A549 (cell line): ENCODE data around the gene CASP7. TPM values are rescaled to one million over a fixed set of nuclear protein-coding genes. Genes with fewer than 3 reads are reported as not detected.

Experiments
- ATAC-seq, 2 experiments: fragments of 200-7000 bp in 1 of 2; fragments of >200 bp in 1 of 2; cut with Nextera tagmentation in 1 of 2; cut with Tn5 transposase in 1 of 2; 3 replicates each; pipeline versions ENCODE4 v1.8.0 to v1.9.1; 2018 to 2020; ENCODE audit warnings: mild to moderate bottlenecking in 1 of 2, moderate library complexity in 1 of 2
- CTCF ChIA-PET: fragments of 300-600 bp; sonication (Branson Sonifier 250); formaldehyde crosslinking; extraction: SDS; loops from one replicate; lab custom pipeline; 2021; ENCODE audit warnings: antibody characterized with exemption, inconsistent platforms; lab: Yijun Ruan, JAX
- POLR2A ChIA-PET: fragments of 350-600 bp; formaldehyde crosslinking; extraction: SDS; loops from one replicate; lab custom pipeline; 2021; ENCODE audit warnings: antibody characterized with exemption, inconsistent platforms; lab: Yijun Ruan, JAX
- DNase-seq, 2 experiments: peaks; one replicate each; pipeline versions ENCODE4 v3.0.0 to v3.0.0-alpha.2; 2011 to 2016; ENCODE audit warnings: low read depth in 1 of 2, low spot score in 1 of 2
- FAIRE-seq: peaks from 2 replicates; lab custom pipeline; 2011; peaks lifted over from hg19 to GRCh38; lab: Jason Lieb, UNC
- H3K27ac ChIP-seq, 2 experiments: fragments of >200 bp; sonication (Bioruptor Twin); formaldehyde crosslinking; 3 replicates each; pipeline ENCODE4 v1.5.1; 2016 to 2017
- H3K4me1 ChIP-seq: fragments of >200 bp; sonication (Bioruptor Twin); formaldehyde crosslinking; 3 replicates; pipeline ENCODE4 v1.6.1; 2016
- H3K4me2 ChIP-seq: fragments of >200 bp; sonication (Bioruptor Twin); formaldehyde crosslinking; 3 replicates; pipeline ENCODE4 v1.6.1; 2016
- H3K4me3 ChIP-seq: fragments of >200 bp; sonication (Bioruptor Twin); formaldehyde crosslinking; 3 replicates; pipeline ENCODE4 v1.5.1; 2016
- H3K9me3 ChIP-seq: fragments of >200 bp; sonication (Bioruptor Twin); formaldehyde crosslinking; 3 replicates; pipeline ENCODE4 v1.6.1; 2016
- BHLHE40 ChIP-seq: IDR thresholded peaks from 2 replicates; pipeline ENCODE4 v1.6.1; 2012; ENCODE audit warnings: low read depth, low read length, inconsistent platforms
- CBX2 ChIP-seq: fragments of 200-600 bp; sonication (generic); IDR thresholded peaks from 2 replicates; pipeline ENCODE4 v1.6.1; 2016; ENCODE audit warnings: low read depth, mild to moderate bottlenecking, borderline replicate concordance
- CBX8 ChIP-seq: fragments of 200-600 bp; sonication (generic); IDR thresholded peaks from 2 replicates; pipeline ENCODE4 v1.6.1; 2016
- EHF ChIP-seq: fragments of 250-450 bp; sonication (Bioruptor Pico); IDR thresholded peaks from 2 replicates; pipeline ENCODE4 v1.5.0; 2020; ENCODE audit warnings: mild to moderate bottlenecking
- EHMT2 ChIP-seq: fragments of 200-600 bp; sonication (generic); IDR thresholded peaks from 2 replicates; pipeline ENCODE4 v1.6.1; 2016; ENCODE audit warnings: antibody characterized with exemption, low read depth, mild to moderate bottlenecking, moderate library complexity
- EP300 ChIP-seq, 2 experiments: fragments of >200 bp; sonication (Bioruptor Twin); formaldehyde crosslinking; IDR thresholded peaks; 2 replicates in 1 of 2; 3 replicates in 1 of 2; pipeline ENCODE4 v1.6.1; 2016 to 2017
- FOSB ChIP-seq: fragments of 250-450 bp; sonication (Bioruptor Pico); IDR thresholded peaks from 2 replicates; pipeline ENCODE4 v1.5.0; 2020; ENCODE audit warnings: mild to moderate bottlenecking, moderate library complexity
- FOSL2 ChIP-seq, 2 experiments: fragments of 450-650 bp in 1 of 2; fragments of >200 bp in 1 of 2; sonication (Bioruptor Twin) in 1 of 2; formaldehyde crosslinking; IDR thresholded peaks; 2 replicates each; pipeline versions ENCODE4 v1.5.0 to v1.6.1; 2016 to 2020; ENCODE audit warnings: mild to moderate bottlenecking in 1 of 2, moderate library complexity in 1 of 2
- HEYL ChIP-seq: fragments of 250-450 bp; sonication (Bioruptor Pico); IDR thresholded peaks from 2 replicates; pipeline ENCODE4 v1.8.0; 2021; ENCODE audit warnings: mild to moderate bottlenecking, moderate library complexity
- HOXB13 ChIP-seq: fragments of 250-450 bp; sonication (Bioruptor Pico); IDR thresholded peaks from 2 replicates; pipeline ENCODE4 v1.5.0; 2020; ENCODE audit warnings: low read depth, mild to moderate bottlenecking, moderate library complexity
- HOXB5 ChIP-seq: fragments of 250-450 bp; sonication (Bioruptor Pico); IDR thresholded peaks from 2 replicates; pipeline ENCODE4 v1.5.0; 2020; ENCODE audit warnings: mild to moderate bottlenecking, moderate library complexity
- MAFK ChIP-seq: fragments of 450-650 bp; IDR thresholded peaks from 2 replicates; pipeline ENCODE4 v1.6.1; 2014; ENCODE audit not compliant: partially characterized antibody
- NR3C1 ChIP-seq: fragments of >200 bp; sonication (Bioruptor Twin); formaldehyde crosslinking; IDR thresholded peaks from 3 replicates; pipeline ENCODE4 v1.6.1; 2017
- PHF8 ChIP-seq: fragments of 200-600 bp; sonication (generic); IDR thresholded peaks from 2 replicates; pipeline ENCODE4 v1.6.1; 2016; ENCODE audit warnings: low read depth, mild to moderate bottlenecking, antibody characterized with exemption, moderate library complexity, borderline replicate concordance
- RFX5 ChIP-seq: fragments of 450-650 bp; IDR thresholded peaks from 2 replicates; pipeline ENCODE4 v1.7.1; 2014; ENCODE audit warnings: antibody characterized with exemption, mild to moderate bottlenecking, moderate library complexity
- ZC3H11A ChIP-seq: fragments of 450-650 bp; IDR thresholded peaks from 2 replicates; pipeline ENCODE4 v1.6.1; 2014; ENCODE audit warnings: antibody characterized with exemption, mild to moderate bottlenecking
- ZFP36 ChIP-seq: fragments of 450-650 bp; IDR thresholded peaks from 2 replicates; pipeline ENCODE4 v1.6.1; 2014; ENCODE audit warnings: borderline replicate concordance; ENCODE audit not compliant: partially characterized antibody
- ZSCAN20 ChIP-seq: fragments of 250-450 bp; sonication (Bioruptor Pico); IDR thresholded peaks from 2 replicates; pipeline ENCODE4 v1.8.0; 2022; ENCODE audit warnings: mild to moderate bottlenecking, moderate library complexity
- WGBS: methylation state at CpG from one replicate; pipeline ENCODE4 v1.1.6; 2017; ENCODE audit errors: missing lambda C conversion rate; 5-methylcytosine and 5-hydroxymethylcytosine counted together
- polyA plus RNA-seq, 4 experiments: library from polyadenylated mRNA; depleted of rRNA in 3 of 4; stranded (reverse); fragments of >200 nt; fragmentation: RNase III in 1 of 4; extraction: RNeasy Plus Mini Kit Qiagen cat#74134 plus additional on column Dnase treatment in 1 of 4; gene quantifications; 2 replicates in 3 of 4; 3 replicates in 1 of 4; pipeline ENCODE4 v1.2.3, GENCODE V29; 2011 to 2017
- TF ChIP-seq, protein P1 (sequence below): fragments of 200-600 bp; sonication (generic); IDR thresholded peaks from 2 replicates; pipeline ENCODE4 v1.6.1; 2016; ENCODE audit warnings: antibody characterized with exemption, mild to moderate bottlenecking, moderate library complexity
- TF ChIP-seq, protein P2 (sequence below): fragments of >200 bp; sonication (Bioruptor Twin); formaldehyde crosslinking; IDR thresholded peaks from 3 replicates; pipeline ENCODE4 v1.6.1; 2016
- TF ChIP-seq, protein P3 (sequence below): fragments of 450-650 bp; IDR thresholded peaks from 2 replicates; pipeline ENCODE4 v1.6.1; 2014; ENCODE audit warnings: antibody characterized with exemption
- TF ChIP-seq, protein P4 (sequence below): fragments of 250-450 bp; sonication (Bioruptor Pico); IDR thresholded peaks from 2 replicates; pipeline ENCODE4 v1.5.0; 2021; ENCODE audit warnings: mild to moderate bottlenecking, moderate library complexity, borderline replicate concordance

Gene CASP7
- polyA plus RNA-seq, 2 of the 4 experiments (the other 2 are of a cell fraction) = 22.6 to 29.7 TPM

DNA sequence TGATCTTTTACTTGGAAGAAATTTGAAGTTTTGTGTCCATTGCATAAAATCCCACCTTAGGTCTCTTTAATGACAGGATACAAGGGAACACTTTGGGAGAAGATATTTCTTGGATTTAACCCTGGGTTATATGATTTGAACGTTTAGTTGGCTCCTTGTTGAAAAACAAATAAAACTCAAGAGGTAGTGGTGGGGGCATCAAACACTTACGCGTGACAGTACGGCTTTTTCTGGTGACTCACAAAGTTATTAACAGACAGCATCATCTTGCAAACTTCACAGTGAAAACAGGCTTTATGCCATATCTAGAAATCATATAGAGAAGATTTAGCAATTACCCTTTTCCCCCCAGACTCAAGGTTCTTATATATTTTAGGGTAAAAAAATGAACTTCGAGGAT is 16.6 kb upstream of the CASP7 start:
- WGBS = 7% methylated on average over 5 of the region's 5 CpGs
- ChIA-PET CTCF (interaction anchor here (1.8 kb wide), 1 partner anchor 16 kb away, joined by 9 read pairs; the partner anchor contains the start of gene CASP7), POLR2A (interaction anchor here (0.7 kb wide), 1 partner anchor 440 kb away, joined by 3 read pairs; no protein-coding TSS in a partner anchor)
- no peak for ATAC-seq
- no peaks in the 10 kb centered on the region for H3K9me3 ChIP-seq
- no peak overlapping the region for H3K4me3 ChIP-seq
- H3K4me2 ChIP-seq = 0 out of 3 replicates have a peak overlapping the region, but pooled peaks have one; percentile 20
- H3K4me1 ChIP-seq = 0 out of 3 replicates have a peak, but pooled peaks cover 2% of the 10 kb centered on the region
- no peak overlapping the region for H3K27ac ChIP-seq
- peak; percentile 20 to 38 for DNase-seq
- no peak for TF ChIP-seq NR3C1
- TF ChIP-seq CBX8 = peak; percentile 40; the same call in 1 of the 2 replicates
- TF ChIP-seq FOSL2 (IDR thresholded peaks at IDR 0.05) = no peak
- TF ChIP-seq FOSL2 (CRISPR knock-in tag; IDR thresholded peaks at IDR 0.05) = peak; percentile 35; the same call in 1 of the 2 replicates
- TF ChIP-seq HOXB13 (CRISPR knock-in tag) = no peak
- no peak for TF ChIP-seq RFX5
- TF ChIP-seq, all 56 proteins: peak for 2
- peak; percentile 51 for FAIRE-seq

DNA sequence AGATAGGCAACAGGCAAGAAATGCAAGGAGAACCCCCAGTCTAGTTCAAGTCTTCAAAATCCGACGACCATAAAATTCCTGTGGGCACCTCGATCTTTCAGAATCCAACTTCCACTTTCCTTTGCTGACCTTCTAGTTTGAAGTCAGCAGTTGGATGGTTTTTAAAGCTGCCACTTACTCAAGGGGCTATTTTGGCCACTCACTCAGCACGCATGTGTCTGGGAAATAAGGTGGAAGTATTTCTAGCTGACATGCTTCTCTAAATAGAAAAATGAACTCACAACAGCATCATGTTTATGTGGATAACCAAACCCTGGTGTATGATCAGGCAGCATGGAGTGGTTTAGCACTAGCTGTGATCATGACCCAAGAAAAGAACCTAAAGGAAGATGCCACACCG is 15.8 kb upstream of the CASP7 start, which contains the start of gene NRAP:
Gene NRAP (minus strand): TSS at position 134 of the 400 bp plus-strand sequence. CDS start 159 bp downstream, outside the sequence.
- ATAC-seq = no peak
- TF ChIP-seq ZFP36 (no peak), BHLHE40 (no peak), HEYL (CRISPR knock-in tag) (no peak), PHF8 (no peak), EHF (CRISPR knock-in tag) (no peak), FOSB (no peak), ZSCAN20 (no peak), EHMT2 (no peak), MAFK (no peak), ZC3H11A (no peak), CBX2 (no peak), EP300 (IDR thresholded peaks at IDR 0.05) (no peak), HOXB5 (CRISPR knock-in tag) (no peak)
- TF ChIP-seq, protein P1, sequence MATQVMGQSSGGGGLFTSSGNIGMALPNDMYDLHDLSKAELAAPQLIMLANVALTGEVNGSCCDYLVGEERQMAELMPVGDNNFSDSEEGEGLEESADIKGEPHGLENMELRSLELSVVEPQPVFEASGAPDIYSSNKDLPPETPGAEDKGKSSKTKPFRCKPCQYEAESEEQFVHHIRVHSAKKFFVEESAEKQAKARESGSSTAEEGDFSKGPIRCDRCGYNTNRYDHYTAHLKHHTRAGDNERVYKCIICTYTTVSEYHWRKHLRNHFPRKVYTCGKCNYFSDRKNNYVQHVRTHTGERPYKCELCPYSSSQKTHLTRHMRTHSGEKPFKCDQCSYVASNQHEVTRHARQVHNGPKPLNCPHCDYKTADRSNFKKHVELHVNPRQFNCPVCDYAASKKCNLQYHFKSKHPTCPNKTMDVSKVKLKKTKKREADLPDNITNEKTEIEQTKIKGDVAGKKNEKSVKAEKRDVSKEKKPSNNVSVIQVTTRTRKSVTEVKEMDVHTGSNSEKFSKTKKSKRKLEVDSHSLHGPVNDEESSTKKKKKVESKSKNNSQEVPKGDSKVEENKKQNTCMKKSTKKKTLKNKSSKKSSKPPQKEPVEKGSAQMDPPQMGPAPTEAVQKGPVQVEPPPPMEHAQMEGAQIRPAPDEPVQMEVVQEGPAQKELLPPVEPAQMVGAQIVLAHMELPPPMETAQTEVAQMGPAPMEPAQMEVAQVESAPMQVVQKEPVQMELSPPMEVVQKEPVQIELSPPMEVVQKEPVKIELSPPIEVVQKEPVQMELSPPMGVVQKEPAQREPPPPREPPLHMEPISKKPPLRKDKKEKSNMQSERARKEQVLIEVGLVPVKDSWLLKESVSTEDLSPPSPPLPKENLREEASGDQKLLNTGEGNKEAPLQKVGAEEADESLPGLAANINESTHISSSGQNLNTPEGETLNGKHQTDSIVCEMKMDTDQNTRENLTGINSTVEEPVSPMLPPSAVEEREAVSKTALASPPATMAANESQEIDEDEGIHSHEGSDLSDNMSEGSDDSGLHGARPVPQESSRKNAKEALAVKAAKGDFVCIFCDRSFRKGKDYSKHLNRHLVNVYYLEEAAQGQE = no peak
- TF ChIP-seq, protein P2, sequence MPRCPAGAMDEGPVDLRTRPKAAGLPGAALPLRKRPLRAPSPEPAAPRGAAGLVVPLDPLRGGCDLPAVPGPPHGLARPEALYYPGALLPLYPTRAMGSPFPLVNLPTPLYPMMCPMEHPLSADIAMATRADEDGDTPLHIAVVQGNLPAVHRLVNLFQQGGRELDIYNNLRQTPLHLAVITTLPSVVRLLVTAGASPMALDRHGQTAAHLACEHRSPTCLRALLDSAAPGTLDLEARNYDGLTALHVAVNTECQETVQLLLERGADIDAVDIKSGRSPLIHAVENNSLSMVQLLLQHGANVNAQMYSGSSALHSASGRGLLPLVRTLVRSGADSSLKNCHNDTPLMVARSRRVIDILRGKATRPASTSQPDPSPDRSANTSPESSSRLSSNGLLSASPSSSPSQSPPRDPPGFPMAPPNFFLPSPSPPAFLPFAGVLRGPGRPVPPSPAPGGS = no peak
- TF ChIP-seq, protein P3, sequence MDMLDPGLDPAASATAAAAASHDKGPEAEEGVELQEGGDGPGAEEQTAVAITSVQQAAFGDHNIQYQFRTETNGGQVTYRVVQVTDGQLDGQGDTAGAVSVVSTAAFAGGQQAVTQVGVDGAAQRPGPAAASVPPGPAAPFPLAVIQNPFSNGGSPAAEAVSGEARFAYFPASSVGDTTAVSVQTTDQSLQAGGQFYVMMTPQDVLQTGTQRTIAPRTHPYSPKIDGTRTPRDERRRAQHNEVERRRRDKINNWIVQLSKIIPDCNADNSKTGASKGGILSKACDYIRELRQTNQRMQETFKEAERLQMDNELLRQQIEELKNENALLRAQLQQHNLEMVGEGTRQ = no peak
- TF ChIP-seq, protein P4, sequence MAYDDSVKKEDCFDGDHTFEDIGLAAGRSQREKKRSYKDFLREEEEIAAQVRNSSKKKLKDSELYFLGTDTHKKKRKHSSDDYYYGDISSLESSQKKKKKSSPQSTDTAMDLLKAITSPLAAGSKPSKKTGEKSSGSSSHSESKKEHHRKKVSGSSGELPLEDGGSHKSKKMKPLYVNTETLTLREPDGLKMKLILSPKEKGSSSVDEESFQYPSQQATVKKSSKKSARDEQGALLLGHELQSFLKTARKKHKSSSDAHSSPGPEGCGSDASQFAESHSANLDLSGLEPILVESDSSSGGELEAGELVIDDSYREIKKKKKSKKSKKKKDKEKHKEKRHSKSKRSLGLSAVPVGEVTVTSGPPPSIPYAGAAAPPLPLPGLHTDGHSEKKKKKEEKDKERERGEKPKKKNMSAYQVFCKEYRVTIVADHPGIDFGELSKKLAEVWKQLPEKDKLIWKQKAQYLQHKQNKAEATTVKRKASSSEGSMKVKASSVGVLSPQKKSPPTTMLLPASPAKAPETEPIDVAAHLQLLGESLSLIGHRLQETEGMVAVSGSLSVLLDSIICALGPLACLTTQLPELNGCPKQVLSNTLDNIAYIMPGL (CRISPR knock-in tag) = no peak
- Histone ChIP-seq H3K4me3 (no peak within 1 kb of the TSS), H3K4me2 (0 out of 3 replicates have a peak within 1 kb of the TSS, but pooled peaks have one; percentile 20), H3K4me1 (0 out of 3 replicates have a peak, but pooled peaks cover 2% of the 10 kb centered on the region), H3K27ac (no peak within 1 kb of the TSS), H3K9me3 (no peaks in the 10 kb centered on the region)
- POLR2A ChIA-PET = interaction anchor here (0.7 kb wide), 1 partner anchor 439 kb away, joined by 3 read pairs; no protein-coding TSS in a partner anchor
- 69% methylated on average over 5 of the region's 5 CpGs for WGBS
- DNase-seq = no peak
- no peak for FAIRE-seq
- CTCF ChIA-PET = interaction anchor here (1.4 to 1.8 kb wide), 2 partner anchors 12 to 16 kb away, joined by 3 to 9 read pairs; partner anchors contain the start of gene CASP7
